BE2C (cell line): ENCODE results near the gene PRKD1.
"Not testable (repeated sequence)": the region's sequence is repeated elsewhere in the genome, so short reads cannot be mapped to it uniquely, and the experiment has no call there.

Experiments
- DNase-seq: peaks from one replicate; pipeline ENCODE4 v3.0.0-alpha.2; 2020
- H3K27me3 ChIP-seq: fragments of 250-450 bp; sonication (Bioruptor Pico); 2 replicates; pipeline ENCODE4 v1.5.1; 2020; ENCODE audit warnings: mild to moderate bottlenecking
- H3K36me3 ChIP-seq: fragments of 250-450 bp; sonication (Bioruptor Pico); 2 replicates; pipeline ENCODE4 v1.5.1; 2020; ENCODE audit warnings: mild to moderate bottlenecking
- H3K4me1 ChIP-seq: fragments of 250-450 bp; sonication (Bioruptor Pico); 2 replicates; pipeline ENCODE4 v1.5.1; 2020
- H3K4me3 ChIP-seq: 2 replicates; pipeline ENCODE4 v1.5.1; 2011; ENCODE audit warnings: low read depth, low read length
- H3K9me3 ChIP-seq: fragments of 250-450 bp; sonication (Bioruptor Pico); 2 replicates; pipeline ENCODE4 v1.5.1; 2020
- TF ChIP-seq, protein P1 (sequence below): IDR thresholded peaks from 2 replicates; pipeline ENCODE4 v1.5.1; 2012; ENCODE audit warnings: mild to moderate bottlenecking, low read depth, low read length

Gene PRKD1

DNA sequence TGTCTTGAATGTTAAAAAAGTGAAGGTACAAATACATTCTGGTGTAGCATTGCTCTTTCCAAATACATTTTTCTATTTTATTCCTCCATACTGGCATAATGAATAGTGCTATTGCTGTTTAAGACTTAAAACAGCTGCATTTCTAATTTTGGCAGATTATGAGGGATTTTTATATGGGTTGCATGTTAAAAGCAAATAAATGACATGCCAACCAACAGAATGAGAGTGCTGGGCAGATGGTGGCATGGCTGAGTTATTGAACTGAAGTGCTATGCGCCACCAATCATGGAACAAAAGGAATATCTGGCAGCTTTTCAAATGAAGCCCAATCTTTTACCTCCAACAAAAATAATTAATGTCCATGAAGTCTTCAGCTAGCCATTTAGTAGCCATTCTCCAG, 215.0 kb downstream of the PRKD1 start:
- no peak for DNase-seq

DNA sequence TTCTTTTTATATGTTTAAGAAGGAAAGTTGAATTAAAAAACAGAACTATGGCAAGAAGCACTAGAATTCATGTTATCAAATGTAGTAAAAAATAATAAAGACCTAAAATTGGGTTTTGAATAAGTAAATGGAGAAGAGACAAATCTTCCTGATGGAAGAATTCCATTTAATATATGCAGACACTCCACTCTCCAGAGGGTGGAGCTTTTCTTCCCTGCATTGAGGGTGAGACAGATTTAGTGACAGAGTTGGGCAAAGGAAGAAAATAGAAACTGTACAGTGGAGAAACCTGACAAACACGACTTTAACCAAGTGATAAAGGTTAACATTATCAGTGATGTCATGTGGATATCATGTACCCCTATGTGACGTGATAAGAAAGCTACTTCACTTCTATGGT, 217.6 kb downstream of the PRKD1 start:
- H3K4me3 ChIP-seq, result no peak overlapping the region
- H3K9me3 ChIP-seq, result no peaks in the 10 kb centered on the region
- DNase-seq, result no peak
- H3K27me3 ChIP-seq, result no peaks in the 10 kb centered on the region
- TF ChIP-seq, protein P1, sequence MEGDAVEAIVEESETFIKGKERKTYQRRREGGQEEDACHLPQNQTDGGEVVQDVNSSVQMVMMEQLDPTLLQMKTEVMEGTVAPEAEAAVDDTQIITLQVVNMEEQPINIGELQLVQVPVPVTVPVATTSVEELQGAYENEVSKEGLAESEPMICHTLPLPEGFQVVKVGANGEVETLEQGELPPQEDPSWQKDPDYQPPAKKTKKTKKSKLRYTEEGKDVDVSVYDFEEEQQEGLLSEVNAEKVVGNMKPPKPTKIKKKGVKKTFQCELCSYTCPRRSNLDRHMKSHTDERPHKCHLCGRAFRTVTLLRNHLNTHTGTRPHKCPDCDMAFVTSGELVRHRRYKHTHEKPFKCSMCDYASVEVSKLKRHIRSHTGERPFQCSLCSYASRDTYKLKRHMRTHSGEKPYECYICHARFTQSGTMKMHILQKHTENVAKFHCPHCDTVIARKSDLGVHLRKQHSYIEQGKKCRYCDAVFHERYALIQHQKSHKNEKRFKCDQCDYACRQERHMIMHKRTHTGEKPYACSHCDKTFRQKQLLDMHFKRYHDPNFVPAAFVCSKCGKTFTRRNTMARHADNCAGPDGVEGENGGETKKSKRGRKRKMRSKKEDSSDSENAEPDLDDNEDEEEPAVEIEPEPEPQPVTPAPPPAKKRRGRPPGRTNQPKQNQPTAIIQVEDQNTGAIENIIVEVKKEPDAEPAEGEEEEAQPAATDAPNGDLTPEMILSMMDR, result no peak
- no peaks in the 10 kb centered on the region for H3K4me1 ChIP-seq
- no peaks in the 10 kb centered on the region for H3K36me3 ChIP-seq

More for the DNA sequence above, 215.0 kb downstream of the PRKD1 start:
- Histone ChIP-seq H3K36me3 (no peaks in the 10 kb centered on the region), H3K4me1 (no peaks in the 10 kb centered on the region), H3K4me3 (no peak overlapping the region), H3K27me3 (no peaks in the 10 kb centered on the region), H3K9me3 (no peaks in the 10 kb centered on the region)
- TF ChIP-seq, protein P1, result no peak

DNA sequence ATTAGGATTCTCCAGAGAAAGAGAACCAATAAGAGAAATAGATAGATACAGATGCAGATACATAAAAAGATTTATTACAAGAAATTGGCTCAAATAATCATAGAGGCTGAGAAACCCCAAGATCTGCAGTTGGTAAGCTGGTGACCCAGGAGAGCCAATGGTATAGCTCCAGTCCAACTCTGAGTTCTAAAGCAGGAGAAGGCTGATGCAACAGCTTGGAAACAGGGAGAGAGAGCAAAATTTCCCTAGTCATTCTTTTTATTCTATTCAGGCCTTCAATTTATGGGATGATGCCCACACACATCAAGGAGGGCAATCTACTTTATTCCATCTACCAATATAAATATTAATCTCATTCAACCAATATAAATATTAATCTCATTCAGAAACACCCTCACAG, 218.2 kb downstream of the PRKD1 start:
- Histone ChIP-seq H3K27me3 (no peaks in the 10 kb centered on the region), H3K4me3 (no peak overlapping the region), H3K36me3 (no peaks in the 10 kb centered on the region), H3K9me3 (no peaks in the 10 kb centered on the region), H3K4me1 (no peaks in the 10 kb centered on the region)
- DNase-seq, result no peak
- TF ChIP-seq, protein P1, result no peak

DNA sequence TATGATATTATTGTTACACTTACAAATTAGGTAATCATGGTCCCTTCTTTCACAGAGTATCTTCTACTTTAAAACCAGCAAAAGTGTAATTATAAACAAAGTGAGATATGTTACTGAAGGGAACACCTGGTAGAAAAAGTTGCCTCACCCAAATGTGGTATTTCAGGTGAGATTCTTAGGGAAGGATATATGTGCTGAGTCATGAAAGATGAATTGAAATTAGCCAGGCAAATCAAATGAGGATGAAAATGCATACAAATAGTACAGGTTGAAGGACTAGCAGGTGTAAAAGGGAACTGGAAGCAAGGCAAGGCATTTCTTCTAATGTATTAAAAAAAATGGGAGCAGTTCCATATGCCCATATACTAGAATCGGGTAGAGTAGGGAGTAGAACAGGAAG, 220.9 kb downstream of the PRKD1 start:
- Histone ChIP-seq H3K4me3 (no peak overlapping the region), H3K27me3 (no peaks in the 10 kb centered on the region), H3K9me3 (no peaks in the 10 kb centered on the region), H3K36me3 (no peaks in the 10 kb centered on the region), H3K4me1 (no peaks in the 10 kb centered on the region)
- TF ChIP-seq, protein P1, result no peak
- no peak for DNase-seq

DNA sequence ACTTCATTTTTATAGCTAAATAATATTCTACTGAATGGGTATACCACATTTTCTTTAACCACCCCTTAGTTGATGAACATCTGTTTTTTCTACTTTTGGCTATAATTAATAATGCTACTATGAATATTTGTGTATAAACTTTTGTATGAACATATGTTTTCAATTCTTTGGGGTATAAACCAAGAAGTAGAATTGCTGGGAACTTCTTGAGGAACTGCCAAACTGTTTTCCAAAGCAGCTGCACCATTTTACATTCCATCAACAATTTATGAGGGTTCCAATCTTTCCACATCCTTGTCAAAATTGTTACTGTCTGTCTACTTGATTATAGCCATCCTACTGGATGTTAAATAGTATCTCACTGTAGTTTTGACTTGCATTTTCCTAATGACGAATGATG, 221.8 kb downstream of the PRKD1 start:
- no peaks in the 10 kb centered on the region for H3K27me3 ChIP-seq
- no peak for DNase-seq
- no peak overlapping the region for H3K4me3 ChIP-seq
- no peaks in the 10 kb centered on the region for H3K36me3 ChIP-seq
- TF ChIP-seq, protein P1, result no peak
- no peaks in the 10 kb centered on the region for H3K4me1 ChIP-seq
- no peaks in the 10 kb centered on the region for H3K9me3 ChIP-seq

DNA sequence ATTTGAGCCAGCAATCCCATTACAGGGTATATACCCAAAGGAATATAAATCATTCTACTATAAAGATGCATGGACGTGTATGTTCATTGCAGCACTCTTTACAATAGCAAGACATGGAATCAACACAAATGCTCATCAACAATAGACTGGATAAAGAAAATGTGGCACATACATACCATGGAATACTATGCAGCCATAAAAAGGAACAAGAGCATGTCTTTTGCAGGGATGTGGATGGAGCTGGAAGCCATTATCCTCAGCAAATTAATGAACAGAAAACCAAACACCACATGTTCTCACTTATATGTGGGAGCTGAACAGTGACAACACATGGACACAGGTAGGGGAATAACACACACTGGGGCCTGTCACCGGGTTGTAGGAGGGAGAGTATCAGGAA, 238.1 kb downstream of the PRKD1 start:
- not testable (repeated sequence) for H3K4me3 ChIP-seq, H3K27me3 ChIP-seq, DNase-seq, H3K36me3 ChIP-seq, H3K9me3 ChIP-seq, H3K4me1 ChIP-seq

DNA sequence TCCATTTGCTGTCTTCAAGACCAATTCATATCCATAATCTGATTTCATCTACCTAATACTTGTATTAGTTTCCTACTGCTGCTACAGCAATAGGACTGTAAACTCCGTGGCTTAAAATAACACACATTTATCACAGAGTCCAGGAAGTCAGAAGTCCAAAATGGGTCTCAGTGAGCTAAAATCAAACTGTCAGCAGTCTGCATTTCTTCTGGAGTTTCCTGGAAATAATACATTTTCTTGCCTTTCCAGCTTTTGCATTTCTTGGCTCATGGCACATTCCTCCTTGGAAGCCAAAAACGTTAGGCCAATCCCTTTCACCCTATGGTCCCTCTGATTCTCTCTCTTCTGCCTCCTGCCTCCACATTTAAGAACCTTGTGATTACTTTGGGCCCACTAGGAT, 239.8 kb downstream of the PRKD1 start:
- Histone ChIP-seq H3K4me1 (no peaks in the 10 kb centered on the region), H3K27me3 (no peaks in the 10 kb centered on the region), H3K4me3 (no peak overlapping the region), H3K9me3 (no peaks in the 10 kb centered on the region; the same call in 1 of the 2 replicates), H3K36me3 (no peaks in the 10 kb centered on the region)
- no peak for DNase-seq
- TF ChIP-seq, protein P1, result no peak
